Measurements from ENCODE around the gene RPL35A. TPM values are rescaled to one million over a fixed set of nuclear protein-coding genes. Genes with fewer than 3 reads are reported as not detected.
"Not testable (repeated sequence)": the region's sequence is repeated elsewhere in the genome, so short reads cannot be mapped to it uniquely, and the experiment has no call there.

RPL35A gene
- total RNA-seq, 1 donor from 2014 or later = 1,002 TPM

DNA sequence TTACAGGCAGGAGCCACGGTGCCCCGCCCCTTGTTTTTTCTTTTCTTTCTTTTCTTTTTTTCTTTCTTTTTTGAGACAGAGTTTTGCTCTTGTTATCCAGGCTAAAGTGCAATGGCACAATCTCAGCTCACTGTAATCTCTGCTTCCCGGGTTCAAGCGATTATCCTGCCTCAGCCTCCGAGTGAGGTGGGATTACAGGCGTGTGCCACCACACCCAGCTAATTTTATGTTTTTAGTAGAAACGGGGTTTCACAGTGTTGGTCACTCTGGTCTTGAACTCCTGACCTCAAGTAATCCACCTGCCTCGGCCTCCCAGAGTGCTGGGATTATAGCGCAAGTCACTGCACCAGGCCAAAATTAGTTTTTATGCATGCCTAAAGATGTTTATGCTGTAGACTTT is 2.5 kb downstream of the RPL35A start:
- no peak for ATAC-seq

DNA sequence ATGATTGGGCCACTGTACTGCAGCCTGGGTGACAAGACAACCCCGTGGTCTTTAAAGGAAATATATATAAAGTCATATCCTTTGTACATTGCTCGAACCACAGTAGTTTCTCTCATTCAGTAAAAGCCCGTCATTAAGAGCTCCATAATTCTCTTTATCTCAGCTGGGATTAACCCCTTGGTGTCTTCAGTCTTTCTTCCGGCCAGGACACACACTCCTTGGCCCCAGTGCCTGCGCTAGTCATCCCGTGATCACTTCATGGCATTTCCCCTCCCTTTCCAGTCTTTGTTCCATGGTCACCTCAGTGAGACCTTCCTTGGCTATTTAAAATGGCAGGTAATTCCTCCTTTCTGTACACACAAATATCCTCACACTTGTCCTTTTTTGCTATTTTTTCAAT is 3.3 kb downstream of the RPL35A start:
- ATAC-seq = no peak

DNA sequence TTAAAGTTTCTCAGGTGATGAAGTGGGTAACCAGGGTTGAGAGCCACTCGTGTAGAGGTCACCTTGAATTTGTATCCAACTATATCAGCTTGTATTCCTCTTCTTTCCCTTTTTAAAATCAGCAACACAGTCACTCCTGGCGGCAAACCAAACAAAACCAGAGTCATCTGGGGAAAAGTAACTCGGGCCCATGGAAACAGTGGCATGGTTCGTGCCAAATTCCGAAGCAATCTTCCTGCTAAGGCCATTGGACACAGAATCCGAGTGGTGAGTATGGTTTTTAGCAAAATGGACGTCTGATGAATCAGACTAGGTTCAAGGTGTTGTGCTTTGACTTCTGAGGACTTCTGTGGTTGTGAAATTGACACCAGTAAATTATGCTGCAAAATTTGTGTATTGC is 3.9 kb downstream of the RPL35A start:
- ATAC-seq = no peak

- no peak for ATAC-seq
Observed at GRCh38 chr3:197955892-197956477, 6.0 kb downstream of the RPL35A start.

GRCh38 chr3:197956626-197956988 is 6.6 kb downstream of the RPL35A start:
- no peak for ATAC-seq

DNA sequence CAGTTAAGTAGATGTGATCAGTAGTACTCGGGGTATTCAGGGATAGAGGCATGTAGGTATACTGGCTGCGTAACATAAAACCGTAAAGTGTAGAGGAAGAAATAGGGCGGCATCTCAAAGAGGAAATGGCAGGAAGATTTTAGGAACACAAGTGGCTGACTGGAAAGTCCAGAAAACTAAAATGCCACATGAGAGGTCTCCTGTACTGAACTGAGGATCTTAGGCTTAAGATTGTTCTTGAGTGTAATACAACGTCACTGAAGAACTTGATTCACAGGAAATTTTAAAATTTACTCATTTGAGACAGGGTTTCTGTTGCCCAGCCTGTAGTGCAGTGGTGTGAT is 7.8 kb downstream of the RPL35A start:
- no peak for ATAC-seq

GRCh38 chr3:197958346-197958745 is 8.4 kb downstream of the RPL35A start:
- no peak for ATAC-seq

GRCh38 chr3:197958848-197959247 is 8.9 kb downstream of the RPL35A start:
- not testable (repeated sequence) for ATAC-seq

DNA sequence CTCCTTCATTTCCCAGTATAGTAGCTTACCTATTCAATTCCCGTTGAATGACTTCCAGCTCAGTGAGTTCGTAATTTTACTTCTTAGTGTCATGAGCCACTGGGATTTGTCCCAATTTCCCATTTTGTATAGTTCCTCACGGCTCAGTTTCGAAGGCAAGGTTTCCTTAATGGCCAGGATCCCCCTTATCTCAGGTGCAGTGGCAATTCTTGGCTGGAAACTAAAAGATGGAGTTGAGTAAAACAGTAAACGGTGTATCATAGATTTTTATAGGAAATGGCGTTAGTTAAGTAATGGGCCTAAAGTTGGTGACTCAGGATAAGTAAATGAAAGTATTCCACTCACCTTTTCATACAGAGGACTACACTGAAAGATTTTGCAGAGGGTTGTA is 9.5 kb downstream of the RPL35A start:
- ATAC-seq = no peak

- peak; percentile 98 for ATAC-seq
Observed at GRCh38 chr3:197959891-197960693, 10.1 kb downstream of the RPL35A start, which contains the start of gene LMLN. Gene LMLN (plus strand): TSS chr3:197960217. CDS start chr3:197960246, 29 bp downstream.

GRCh38 chr3:197960694-197961581 is 10.9 kb downstream of the RPL35A start:
- no peak for ATAC-seq

DNA sequence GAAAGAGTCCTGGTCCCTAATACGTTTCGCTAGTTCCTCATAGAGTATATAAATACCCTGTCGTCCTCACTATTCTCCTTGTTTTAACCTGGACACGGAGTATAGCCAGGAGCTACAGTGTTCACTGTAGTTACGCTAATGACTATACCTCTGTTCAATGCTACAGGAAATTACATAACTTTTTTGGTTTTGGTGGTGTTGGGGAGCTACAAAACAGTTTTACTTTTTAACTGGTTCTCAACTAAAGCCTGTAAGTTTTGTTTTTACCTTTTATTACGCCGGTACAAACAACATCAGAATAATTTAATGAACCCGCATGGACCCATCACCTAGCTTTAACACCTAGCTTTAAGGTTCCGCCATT is 11.6 kb downstream of the RPL35A start:
- ATAC-seq = no peak

DNA sequence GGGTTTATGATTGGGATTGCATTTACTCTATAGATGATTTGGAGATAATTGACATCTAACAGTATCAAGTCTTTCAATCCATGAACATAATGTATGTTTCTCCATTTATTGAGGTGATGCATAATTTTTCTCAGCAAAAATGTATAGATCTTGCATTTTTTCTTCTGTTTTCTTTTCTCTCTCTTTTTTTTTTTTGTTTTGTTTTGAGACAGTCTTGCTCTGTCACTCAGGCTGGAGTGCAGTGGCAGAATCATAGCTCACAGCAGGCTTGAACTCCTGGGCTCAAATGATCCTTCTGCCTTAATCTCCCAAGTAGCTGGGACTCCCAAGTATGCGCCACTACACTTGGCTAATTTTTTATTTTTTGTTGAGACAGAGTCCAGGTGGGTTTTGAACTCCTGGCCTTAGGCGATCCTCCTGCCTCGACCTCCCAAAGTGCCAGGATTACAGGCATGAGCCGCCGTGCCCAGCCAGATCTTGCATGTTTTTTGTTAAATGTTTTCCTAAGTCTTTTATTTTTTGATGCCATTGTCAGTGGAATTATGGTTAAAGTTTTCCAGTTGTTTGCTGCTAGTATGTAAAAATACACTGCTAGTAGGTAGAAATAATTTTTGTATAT is 13.1 kb downstream of the RPL35A start:
- no peak for ATAC-seq

DNA sequence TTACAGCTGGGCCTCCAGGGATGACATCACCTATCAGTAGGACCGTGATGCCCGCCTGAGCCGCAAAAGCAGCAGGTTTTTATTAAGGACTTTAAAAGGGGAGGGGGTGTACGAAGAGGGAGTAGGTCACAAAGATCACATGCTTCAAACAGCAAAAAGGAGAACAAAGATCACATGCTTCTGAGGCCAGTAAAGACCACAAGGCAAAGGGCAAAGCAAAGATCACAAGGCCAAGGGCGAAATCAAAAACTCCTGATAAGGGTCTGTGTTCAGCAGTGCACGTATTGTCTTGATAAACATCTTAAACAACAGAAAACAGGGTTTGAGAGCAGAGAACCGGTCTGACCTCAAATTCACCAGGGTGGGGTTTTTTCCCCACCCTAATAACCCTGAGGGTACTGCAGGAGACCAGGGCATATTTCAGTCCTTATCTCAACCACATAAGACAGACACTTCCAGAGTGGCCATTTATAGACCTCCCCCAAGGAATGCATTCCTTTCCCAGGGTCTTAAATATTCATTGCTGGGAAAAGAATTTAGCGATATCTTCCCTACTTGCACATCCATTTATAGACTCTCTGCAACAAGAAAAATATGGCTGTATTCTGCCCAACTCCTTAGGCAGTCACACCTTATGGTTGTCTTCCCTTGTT is 17.5 kb downstream of the RPL35A start:
- ATAC-seq = not testable (repeated sequence)

- no peak for ATAC-seq
Observed at GRCh38 chr3:197970588-197970987, 20.6 kb downstream of the RPL35A start.

DNA sequence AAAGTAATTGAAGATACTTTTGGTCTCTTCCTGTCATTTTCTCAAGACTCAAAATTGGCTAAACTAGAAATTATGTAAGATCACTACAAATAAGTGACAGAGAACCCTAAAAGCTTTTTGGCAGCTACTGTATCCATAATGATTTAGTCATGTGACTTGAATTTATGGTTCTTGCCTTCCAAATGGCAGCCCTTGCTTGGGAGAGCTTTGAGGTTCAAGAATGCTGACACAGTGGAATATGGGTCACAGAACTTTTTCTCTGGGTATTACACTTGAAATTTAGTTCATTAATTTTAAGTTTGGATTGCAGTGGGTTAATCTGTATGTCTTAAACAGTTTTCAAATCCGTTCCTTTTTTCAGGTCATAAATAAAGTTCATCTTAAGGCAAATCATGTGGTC is 24.0 kb downstream of the RPL35A start:
- no peak for ATAC-seq

GRCh38 chr3:197975311-197975710 is 25.3 kb downstream of the RPL35A start:
- no peak for ATAC-seq

DNA sequence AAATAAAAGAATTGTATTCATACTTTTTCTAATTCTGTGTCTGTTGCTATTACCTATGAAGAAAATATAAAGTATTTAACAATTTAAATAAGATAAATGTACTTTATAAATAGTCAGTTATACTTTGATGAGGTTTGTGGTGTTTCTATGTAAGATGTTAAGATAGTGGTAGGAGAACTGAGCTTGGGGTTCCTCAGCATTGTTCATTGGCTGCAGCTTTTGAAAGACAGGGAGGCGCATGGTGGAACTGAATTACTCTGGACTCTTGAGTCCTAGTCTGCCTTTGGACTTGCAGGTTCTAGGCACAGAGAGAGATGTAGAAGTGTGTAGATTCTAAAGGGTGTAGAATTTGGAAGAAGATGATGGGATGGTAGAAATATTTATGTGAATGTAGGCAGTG is 33.1 kb downstream of the RPL35A start:
- ATAC-seq = no peak

DNA sequence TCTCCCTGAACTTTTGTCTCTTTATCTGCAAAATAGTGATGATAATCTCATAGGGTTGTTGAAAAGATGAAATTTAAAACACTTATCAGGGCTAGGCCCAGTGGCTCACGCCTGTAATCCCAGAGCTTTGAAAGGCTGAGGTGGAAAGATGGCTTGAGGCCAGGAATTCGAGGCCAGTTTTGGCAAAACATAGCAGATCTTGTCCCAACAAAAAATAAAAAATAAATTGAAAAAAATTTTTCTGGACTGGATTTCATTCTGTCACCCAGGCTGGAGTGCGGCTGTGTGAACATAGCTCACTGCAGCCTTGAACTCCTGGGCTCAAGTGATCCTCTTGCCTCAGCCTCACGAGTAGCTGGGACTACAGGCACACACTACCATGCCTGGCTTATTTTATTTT is 39.7 kb downstream of the RPL35A start:
- ATAC-seq = no peak

DNA sequence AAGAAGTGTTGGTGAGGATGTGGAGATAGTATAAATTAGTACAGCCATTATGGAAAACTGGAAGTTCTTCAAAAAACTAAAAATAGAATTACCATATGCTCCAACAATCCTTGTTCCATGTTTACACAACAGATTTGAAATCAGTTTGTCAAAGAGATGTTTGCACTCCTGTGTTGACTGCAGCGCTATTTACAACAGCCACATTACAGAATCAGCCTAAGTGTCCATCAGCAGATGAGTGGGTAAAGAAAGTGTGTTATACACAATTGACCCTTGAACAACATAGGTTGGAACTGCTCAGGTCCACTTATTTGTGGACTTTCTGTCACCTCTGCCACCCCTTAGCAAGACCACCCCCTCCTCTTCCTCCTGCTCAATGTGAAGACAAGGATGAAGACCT is 44.7 kb downstream of the RPL35A start:
- ATAC-seq = no peak

DNA sequence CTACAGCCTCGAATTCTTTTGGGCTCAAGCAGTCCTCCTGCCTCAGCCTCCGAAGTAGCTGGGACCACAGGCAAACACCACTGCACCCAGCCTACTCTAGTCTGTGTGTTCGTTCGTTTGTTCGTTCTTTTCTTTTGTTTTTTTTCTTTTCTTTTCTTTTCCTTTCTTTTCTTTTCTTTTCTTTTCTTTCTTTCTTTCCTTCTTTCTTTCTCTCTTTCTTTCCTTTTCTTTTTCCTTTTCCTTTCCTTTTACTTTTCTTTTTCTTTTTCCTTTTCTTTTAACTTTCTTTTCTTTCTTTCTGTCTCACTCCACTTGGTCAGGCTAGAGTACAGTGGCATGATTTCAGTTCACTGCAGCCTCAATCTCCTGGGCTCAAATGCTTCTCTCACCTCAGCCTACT is 46.9 kb downstream of the RPL35A start:
- ATAC-seq = no peak

DNA sequence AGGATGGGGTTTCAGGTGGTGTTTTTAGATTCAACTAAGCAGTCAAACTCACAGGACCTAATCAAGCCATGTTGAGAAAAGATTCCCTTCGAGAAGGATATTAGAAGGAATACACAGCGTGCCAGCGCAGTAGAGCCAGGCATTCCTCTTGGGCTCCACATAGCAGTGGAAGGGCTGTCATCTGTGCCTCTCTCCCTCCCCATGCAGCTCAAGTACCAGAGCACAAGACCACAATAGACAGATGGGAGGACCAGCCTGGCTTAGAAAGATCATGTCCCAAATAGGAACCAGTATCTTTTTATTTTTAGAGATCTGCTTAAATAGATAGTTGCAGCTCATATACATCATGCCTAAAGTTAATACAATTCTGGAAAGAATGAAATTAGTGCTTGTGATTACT is 47.9 kb downstream of the RPL35A start:
- no peak for ATAC-seq
